Activated T-helper 1 cell treated with anti-CD3 and anti-CD28 coated beads, Interleukin-12 subunit alpha, Interleukin-12 subunit beta, Interleukin-2, Interleukin-4 antibody, amounts not matched to agents 30 ng/mL and 10 ng/mL and 1 ng/mL, durations not matched to agents 14 hours and 24 hours and 36 hours (primary cell): ENCODE measurements around the gene CTRB1. TPM values are rescaled to one million over a fixed set of nuclear protein-coding genes. Genes with fewer than 3 reads are reported as not detected.
"Not testable (repeated sequence)": the region's sequence is repeated elsewhere in the genome, so short reads cannot be mapped to it uniquely, and the experiment has no call there.

Experiments
- DNase-seq: peaks from one replicate; pipeline ENCODE4 v3.0.0; 2021; ENCODE audit warnings: low spot score
- H3K27ac Mint-ChIP-seq: one replicate; pipeline ENCODE4 v1.8.0; 2021; ENCODE audit warnings: mild to moderate bottlenecking, mixed read lengths
- H3K27me3 Mint-ChIP-seq: one replicate; pipeline ENCODE4 v1.8.0; 2022; ENCODE audit warnings: mild to moderate bottlenecking, moderate library complexity, mixed read lengths; ENCODE audit not compliant: insufficient read depth
- H3K36me3 Mint-ChIP-seq: one replicate; pipeline ENCODE4 v1.8.0; 2021; ENCODE audit warnings: low read depth, mixed read lengths
- H3K4me1 Mint-ChIP-seq: one replicate; pipeline ENCODE4 v1.8.0; 2021; ENCODE audit warnings: low read depth, mixed read lengths
- H3K4me3 Mint-ChIP-seq: one replicate; pipeline ENCODE4 v1.8.0; 2021; ENCODE audit warnings: mild to moderate bottlenecking, moderate library complexity, mixed read lengths
- H3K9me3 Mint-ChIP-seq: one replicate; pipeline ENCODE4 v1.8.0; 2021; ENCODE audit warnings: mixed read lengths
- intact Hi-C: fragments of 100-400 bp; cut with micrococcal nuclease; formaldehyde crosslinking; loops from one replicate; pipeline ENCODE4 v1.15.1; 2024
- total RNA-seq: library from RNA; stranded (reverse); gene quantifications from 2 replicates; pipeline ENCODE4 v1.2.3, GENCODE V29; 2022

The CTRB1 gene
- total RNA-seq, 1 donor from 2014 or later, result not detected

GRCh38 chr16:75234856-75235696 lies 16.3 kb downstream of the CTRB1 start:
- Mint-ChIP-seq H3K27ac (no peak overlapping the region), H3K4me3 (no peak overlapping the region), H3K36me3 (no peaks in the 10 kb centered on the region), H3K4me1 (no peaks in the 10 kb centered on the region), H3K27me3 (peaks cover 13% of the 10 kb centered on the region), H3K9me3 (no peaks in the 10 kb centered on the region)
- DNase-seq, result no peak
- intact Hi-C loops, result loop anchor here (1.0 to 5.0 kb wide), 3 partner anchors 38 to 168 kb away; no protein-coding TSS in a partner anchor

- Mint-ChIP-seq H3K9me3 (no peaks in the 10 kb centered on the region), H3K27me3 (peaks cover 8% of the 10 kb centered on the region), H3K4me3 (no peak overlapping the region), H3K36me3 (no peaks in the 10 kb centered on the region), H3K27ac (no peak overlapping the region), H3K4me1 (no peaks in the 10 kb centered on the region)
- intact Hi-C loops, result no loop called here
- DNase-seq, result no peak
These were observed 17.0 kb downstream of the CTRB1 start for GRCh38 chr16:75235721-75236193.

DNA sequence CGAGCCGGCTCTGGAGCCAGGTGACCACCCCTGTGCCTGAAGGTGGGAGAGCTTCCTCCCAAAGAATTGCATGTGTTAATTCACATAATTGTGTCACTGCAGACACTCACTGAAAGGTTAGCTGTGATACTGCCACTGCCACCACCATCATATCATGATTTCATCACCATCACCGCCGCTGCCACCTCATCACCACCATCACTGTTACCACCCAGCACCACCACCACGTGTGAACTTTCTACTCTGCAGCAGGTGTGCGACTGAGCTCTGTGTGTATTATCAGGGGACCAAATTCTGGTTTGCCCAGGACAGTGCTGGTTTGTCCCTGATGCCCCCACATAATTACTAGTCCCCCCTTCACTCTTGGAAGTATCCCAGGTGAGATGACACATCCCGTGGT lies 17.4 kb downstream of the CTRB1 start:
- Mint-ChIP-seq H3K9me3 (no peaks in the 10 kb centered on the region), H3K27me3 (peaks cover 7% of the 10 kb centered on the region), H3K36me3 (no peaks in the 10 kb centered on the region), H3K4me3 (no peak overlapping the region), H3K4me1 (no peaks in the 10 kb centered on the region), H3K27ac (no peak overlapping the region)
- intact Hi-C loops, result no loop called here
- DNase-seq, result no peak

DNA sequence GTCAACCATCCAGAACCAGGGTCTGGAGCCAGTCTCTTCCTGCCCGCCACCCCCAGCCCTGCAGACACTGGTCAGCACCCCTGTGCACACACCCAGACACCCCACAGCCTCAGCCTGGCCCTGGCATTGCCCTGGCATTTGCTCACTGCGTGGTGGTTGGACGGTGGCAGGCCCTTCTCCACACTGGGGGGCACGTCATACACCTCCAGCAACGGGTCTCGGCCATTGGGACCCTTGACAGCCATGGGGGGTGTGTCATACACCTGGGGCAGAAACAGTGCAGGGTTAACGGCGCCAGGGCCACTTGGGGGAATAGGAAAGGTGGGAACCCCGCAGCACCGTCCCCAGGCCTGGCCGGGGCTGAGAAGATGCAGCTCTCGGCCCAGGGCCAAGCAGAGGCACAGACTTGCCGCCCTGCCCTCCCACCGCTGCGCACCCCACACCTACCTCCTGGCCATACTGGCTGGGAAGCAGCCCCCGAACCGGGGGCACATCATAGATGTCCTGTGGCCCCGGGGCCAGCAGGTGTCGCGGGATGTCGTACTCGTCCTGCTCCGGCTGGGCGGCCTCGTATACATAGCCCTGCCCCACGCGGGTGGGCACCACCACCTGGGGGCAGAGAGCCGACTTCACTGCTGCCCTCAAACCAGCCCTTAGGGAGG lies 18.1 kb downstream of the CTRB1 start:
- Mint-ChIP-seq H3K4me1 (no peaks in the 10 kb centered on the region), H3K36me3 (no peaks in the 10 kb centered on the region), H3K27ac (no peak overlapping the region), H3K4me3 (no peak overlapping the region), H3K9me3 (no peaks in the 10 kb centered on the region), H3K27me3 (peaks cover 7% of the 10 kb centered on the region)
- intact Hi-C loops, result no loop called here
- no peak for DNase-seq

DNA sequence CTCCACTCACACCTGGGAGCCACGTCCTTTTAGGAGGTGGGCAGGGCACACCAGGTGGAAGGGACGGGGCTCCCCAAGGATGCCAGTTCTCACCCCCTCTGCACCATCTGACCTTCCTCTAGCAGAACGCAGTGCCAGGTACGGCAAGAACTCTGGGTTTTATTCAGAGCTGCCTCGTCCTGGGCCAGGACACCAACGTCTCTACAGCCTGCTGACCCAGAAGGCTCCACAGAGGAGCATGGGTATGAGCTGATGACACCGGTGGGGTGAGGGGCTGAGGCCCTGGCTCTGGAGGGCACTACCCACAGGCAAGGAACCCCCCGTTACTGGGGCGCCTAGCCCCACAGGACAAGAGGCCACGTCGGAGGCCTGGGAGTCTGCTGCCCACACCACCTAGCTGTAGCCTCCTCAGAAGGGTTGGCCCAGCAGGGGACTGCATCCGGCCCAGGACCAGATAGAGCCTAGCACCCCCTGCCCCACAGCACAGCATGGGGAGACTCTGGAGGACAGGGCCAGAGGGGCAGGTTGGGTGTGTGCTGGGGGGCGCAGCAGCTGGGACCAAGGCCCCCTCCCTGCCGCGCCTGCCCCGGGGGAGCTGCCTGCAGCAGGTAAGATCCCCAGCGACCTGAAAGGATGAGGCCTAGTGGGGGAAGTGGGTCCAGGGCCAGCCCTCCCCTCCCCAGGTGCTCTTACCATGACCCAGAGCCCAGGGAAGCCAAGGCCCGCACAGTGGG lies 18.8 kb downstream of the CTRB1 start:
- Mint-ChIP-seq H3K27me3 (peaks cover 7% of the 10 kb centered on the region), H3K9me3 (no peaks in the 10 kb centered on the region), H3K27ac (no peak overlapping the region), H3K4me3 (no peak overlapping the region), H3K4me1 (no peaks in the 10 kb centered on the region), H3K36me3 (no peaks in the 10 kb centered on the region)
- DNase-seq, result no peak
- intact Hi-C loops, result no loop called here

DNA sequence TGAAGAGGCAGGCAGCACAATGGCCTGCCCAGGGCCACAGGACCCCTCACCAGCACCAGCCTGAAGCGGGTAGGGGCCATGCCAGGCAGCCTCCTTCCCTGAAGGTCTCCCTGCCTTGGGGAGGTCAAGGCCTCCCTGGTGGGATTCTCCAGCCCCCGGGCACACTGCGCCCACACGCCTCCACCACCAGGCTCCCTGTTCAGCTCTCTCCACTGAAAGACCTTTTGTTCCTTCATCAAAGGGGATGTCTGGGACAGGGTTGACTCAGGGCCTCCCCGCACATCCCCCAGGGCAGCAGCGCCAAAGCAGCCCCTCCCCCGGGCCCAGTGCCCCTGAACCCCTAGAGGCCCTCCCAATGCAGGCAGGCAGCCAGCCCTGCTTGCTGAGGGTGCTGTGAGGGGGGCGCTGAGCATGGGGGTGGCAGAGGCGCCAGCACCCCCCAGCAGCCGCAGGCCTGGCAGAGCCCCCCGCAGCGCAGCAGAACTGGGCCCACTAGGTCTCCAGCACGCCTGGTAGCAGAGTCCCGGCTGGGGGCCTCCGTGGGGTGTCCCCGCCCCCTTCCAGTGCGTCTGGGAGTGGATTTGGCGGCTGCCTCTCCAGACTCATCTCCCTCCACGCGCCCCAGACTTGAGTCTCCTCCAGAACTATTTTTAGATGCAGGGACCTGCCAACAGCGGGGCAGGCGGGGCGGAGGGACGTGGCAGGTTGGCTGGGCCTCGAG lies 19.5 kb downstream of the CTRB1 start:
- Mint-ChIP-seq H3K36me3 (no peaks in the 10 kb centered on the region), H3K27ac (no peak overlapping the region), H3K4me3 (no peak overlapping the region), H3K4me1 (no peaks in the 10 kb centered on the region), H3K9me3 (no peaks in the 10 kb centered on the region), H3K27me3 (peaks cover 7% of the 10 kb centered on the region)
- intact Hi-C loops, result no loop called here
- no peak for DNase-seq

GRCh38 chr16:75238853-75239541 lies 20.2 kb downstream of the CTRB1 start:
- no peak for DNase-seq
- H3K4me1 Mint-ChIP-seq, result no peaks in the 10 kb centered on the region
- no peak overlapping the region for H3K4me3 Mint-ChIP-seq
- no peaks in the 10 kb centered on the region for H3K9me3 Mint-ChIP-seq
- no peaks in the 10 kb centered on the region for H3K36me3 Mint-ChIP-seq
- H3K27me3 Mint-ChIP-seq, result peaks cover 6% of the 10 kb centered on the region
- no peak overlapping the region for H3K27ac Mint-ChIP-seq
- intact Hi-C loops, result no loop called here

GRCh38 chr16:75239542-75240122 lies 20.8 kb downstream of the CTRB1 start:
- H3K9me3 Mint-ChIP-seq, result no peaks in the 10 kb centered on the region
- H3K27me3 Mint-ChIP-seq, result peaks cover 6% of the 10 kb centered on the region
- intact Hi-C loops, result no loop called here
- no peak overlapping the region for H3K4me3 Mint-ChIP-seq
- no peaks in the 10 kb centered on the region for H3K4me1 Mint-ChIP-seq
- H3K36me3 Mint-ChIP-seq, result no peaks in the 10 kb centered on the region
- no peak for DNase-seq
- H3K27ac Mint-ChIP-seq, result no peak overlapping the region

DNA sequence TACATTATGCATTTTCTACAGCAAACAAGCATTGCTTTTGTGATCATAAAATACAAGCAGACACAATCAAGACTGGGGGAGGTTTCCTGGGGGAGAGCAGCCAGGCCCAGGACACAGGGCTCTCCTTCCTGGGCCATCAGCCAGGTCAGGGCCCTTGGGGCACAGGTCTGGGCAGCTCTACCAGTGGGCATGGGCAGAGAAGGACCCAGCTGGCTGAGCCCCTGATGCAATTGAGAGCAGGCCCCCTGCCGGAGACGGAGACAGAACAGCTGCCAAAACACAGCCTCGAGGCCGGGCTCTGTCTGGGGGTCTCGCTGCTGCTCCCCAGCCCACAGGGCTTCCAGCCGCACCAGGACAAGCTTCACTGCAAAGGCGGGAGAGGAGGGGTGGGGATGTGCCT lies 21.8 kb downstream of the CTRB1 start:
- intact Hi-C loops, H3K9me3 Mint-ChIP-seq, H3K36me3 Mint-ChIP-seq, H3K27ac Mint-ChIP-seq, H3K4me3 Mint-ChIP-seq, H3K4me1 Mint-ChIP-seq, H3K27me3 Mint-ChIP-seq, DNase-seq: not testable (repeated sequence)

GRCh38 chr16:75241412-75241811 lies 22.6 kb downstream of the CTRB1 start:
- Mint-ChIP-seq H3K27ac (no peak overlapping the region), H3K36me3 (no peaks in the 10 kb centered on the region), H3K4me1 (no peaks in the 10 kb centered on the region), H3K9me3 (no peaks in the 10 kb centered on the region), H3K4me3 (no peak overlapping the region), H3K27me3 (peaks cover 3% of the 10 kb centered on the region)
- no peak for DNase-seq
- intact Hi-C loops, result no loop called here

GRCh38 chr16:75241955-75242354 lies 23.2 kb downstream of the CTRB1 start:
- H3K4me1 Mint-ChIP-seq, result no peaks in the 10 kb centered on the region
- DNase-seq, result no peak
- intact Hi-C loops, result no loop called here

More at GRCh38 chr16:75241955-75242354, 23.2 kb downstream of the CTRB1 start:
- Mint-ChIP-seq H3K36me3 (no peaks in the 10 kb centered on the region), H3K4me3 (no peak overlapping the region), H3K27me3 (peaks cover 3% of the 10 kb centered on the region), H3K27ac (no peak overlapping the region), H3K9me3 (no peaks in the 10 kb centered on the region)
